Iris pigment epithelial cell (primary cell): ENCODE measurements around the gene CLCF1.
"Not testable (repeated sequence)": the region's sequence is repeated elsewhere in the genome, so short reads cannot be mapped to it uniquely, and the experiment has no call there.

ENCODE experiments used
- DNase-seq: peaks from one replicate; pipeline ENCODE4 v3.0.0-alpha.2; 2011; ENCODE audit warnings: low read depth

CLCF1 gene

DNA sequence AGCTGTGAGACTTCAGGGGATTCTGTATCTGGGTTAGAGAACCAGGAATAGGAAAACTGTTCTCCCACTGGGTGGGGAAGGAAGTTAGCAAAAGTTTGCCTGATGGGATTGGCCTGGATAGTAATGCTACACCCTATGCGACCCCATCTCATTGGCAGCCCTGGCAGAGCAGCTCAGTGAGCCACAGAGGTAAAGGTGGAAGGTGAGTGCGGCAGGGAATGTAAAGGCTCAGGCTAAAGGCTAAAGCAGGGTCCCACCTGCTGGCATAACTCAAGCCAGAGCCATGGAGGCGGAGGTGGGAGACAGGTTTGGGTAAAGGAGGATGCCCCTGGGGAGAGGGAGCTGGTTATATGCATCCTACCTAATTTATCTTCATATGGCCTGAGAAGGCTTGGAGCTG lies 51.3 kb downstream of the CLCF1 start:
- no peak for DNase-seq

DNA sequence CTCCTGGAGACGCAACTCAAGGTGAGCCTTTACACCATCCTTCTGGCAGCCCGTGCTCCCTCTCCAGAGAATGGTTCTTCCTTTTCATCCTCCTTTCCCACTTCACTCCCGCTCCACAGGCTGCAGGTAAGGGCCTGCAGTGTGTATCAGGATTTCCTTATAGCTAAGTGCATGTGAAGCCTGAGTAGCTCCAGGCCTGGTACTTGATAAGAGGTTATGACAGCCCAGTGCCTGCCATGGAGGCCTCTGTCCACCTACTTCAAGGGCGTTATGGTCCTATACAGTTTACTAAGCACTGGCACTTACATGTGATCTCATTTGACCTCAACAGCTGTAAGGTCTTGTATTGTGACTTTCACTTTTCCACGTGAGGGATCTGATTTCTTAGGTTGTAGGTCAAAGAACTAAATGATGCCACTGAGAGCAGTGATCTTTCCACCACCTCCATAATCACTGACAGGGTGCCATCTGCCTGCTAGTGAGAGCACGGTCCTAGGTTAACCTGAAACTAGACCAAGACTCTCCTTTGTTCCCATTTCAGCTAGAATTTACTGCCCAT lies 52.0 kb downstream of the CLCF1 start:
- no peak for DNase-seq

DNA sequence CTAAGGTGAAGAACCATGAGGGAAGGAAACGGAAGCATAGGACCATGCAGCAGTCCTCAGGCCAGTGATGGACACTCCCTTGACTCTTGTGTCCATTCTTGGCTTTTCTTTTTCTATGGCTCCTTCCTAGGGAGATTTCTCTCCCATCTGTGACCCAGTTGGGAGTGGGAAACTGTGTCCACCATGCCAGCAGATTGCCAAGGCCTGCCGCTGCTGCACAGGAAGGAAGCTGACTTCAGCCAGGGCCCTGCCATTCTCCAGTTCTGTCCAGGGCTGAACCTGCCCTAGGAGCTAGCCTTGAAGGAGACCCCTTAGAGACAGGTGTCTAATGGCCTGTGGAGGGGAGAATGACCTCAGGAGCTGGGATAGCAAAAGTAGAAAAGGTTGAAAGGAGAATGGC lies 52.7 kb downstream of the CLCF1 start:
- DNase-seq: no peak

DNA sequence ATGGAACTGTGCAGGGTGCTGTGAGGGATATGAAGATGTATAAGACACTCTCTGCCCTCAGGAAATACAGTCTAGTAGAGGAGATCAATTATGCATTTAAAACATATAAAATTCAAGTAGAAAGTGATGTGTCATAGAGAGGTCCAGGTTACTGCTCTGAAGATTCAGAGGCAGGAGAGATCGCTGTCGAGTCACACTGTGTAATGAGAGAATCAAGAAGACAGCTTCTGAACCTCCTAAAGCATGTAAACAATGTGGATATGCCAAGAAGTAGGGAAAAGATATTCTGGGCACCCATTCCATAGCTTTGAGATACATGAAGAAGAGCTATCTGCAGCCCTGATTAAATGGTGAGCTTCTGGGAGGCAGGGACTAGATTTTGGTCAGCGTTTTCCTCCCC lies 53.4 kb downstream of the CLCF1 start:
- DNase-seq: peak; percentile 20

DNA sequence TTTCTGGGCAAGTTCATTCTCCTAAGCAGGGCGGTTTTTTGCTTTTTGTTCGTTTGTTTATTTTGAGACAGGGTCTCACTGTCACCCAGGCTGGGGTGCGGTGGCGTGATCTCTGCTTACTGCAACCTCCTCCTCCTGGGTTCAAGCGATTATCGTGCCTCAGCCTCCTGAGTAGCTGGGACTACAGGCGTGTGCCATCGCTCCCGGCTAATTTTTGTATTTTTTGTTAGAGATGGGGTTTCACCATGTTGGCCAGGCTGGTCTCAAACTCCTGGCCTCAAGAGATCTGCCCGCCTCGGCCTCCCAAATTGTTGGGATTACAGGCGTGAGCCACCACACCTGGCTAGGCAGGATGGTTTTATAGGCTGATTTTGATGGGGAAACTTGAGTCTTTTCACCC lies 54.5 kb downstream of the CLCF1 start:
- DNase-seq: not testable (repeated sequence)

DNA sequence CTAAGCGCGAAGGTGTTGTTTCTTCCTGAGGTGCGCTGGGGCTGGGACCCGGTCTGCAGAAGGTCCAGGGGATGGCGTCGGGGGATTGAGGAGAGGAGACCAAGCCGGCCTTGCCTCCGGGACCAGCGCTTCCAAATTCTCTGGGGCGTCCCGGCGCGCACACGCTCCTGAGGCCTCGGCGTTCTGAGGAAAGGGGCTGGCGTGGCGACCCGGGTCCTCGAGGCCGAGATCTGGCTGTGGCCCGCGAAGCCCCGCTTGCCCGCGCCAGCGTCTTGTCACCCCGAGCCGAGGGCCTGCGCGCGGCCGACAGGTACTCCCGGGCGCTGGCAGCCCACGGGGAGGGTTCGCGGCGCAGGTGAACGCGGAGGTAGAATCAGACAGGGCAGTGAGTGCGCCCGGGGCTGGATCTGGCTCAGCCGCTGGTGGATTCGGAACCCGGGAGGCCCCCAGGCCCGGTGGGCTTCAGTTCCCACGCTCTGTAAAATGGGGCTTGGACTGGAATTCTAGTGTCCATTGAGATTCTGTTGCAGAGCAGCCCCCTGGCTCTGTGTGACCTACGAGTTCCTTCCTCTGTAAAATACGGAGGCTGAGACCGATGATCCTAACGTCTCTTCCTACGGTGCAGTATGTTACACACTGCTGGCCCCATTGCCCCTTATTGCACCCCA lies 55.4 kb downstream of the CLCF1 start:
- no peak for DNase-seq

DNA sequence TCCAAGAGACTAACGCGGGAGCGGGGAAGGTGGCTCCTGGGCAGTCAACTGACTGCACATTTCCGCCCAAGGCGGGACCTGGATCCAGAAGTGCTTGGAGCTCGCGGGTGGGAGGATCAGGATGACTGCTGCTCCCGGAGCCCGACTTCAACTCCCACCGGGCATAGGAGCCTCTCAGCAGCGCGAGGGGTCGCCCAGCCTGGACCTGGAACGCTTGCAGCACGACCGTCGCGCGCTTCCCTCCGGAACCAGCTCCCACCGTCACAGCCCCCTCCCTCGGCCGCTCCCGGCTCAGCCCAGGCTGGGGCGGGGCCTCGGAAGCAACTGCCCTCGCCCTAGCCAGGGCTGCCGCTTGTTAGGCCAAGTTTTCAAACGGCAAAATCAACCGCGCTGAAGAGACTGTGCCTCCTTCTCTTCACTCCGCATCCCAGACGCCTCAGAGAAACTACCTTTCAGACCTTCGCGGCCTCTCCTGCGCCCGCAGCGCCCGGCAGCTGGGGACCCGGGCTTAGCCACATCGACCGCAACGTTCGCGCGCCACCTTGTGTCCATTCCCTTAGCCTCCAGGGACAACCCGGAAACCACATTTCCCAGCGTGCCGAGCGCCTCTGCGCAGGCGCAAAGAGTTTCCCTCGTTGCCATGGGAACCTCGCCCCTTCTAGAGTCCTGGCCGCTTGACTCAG lies 56.1 kb downstream of the CLCF1 start:
- DNase-seq: peak; percentile 87

DNA sequence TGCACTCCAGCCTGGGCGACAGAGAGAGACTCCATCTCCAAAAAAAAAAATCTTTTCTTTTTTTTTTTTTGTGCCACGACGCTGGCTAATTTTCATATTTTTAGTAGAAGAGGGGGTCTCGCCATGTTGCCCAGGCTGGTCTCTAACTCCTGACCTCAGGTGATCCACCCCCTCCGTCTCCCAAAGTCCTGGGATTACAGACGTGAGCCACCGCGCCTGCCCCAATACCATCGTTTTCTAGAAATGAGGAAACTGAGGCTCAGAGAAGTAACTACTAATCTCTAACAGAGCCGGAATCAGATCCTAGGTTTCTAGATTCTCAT lies 56.6 kb downstream of the CLCF1 start:
- no peak for DNase-seq

DNA sequence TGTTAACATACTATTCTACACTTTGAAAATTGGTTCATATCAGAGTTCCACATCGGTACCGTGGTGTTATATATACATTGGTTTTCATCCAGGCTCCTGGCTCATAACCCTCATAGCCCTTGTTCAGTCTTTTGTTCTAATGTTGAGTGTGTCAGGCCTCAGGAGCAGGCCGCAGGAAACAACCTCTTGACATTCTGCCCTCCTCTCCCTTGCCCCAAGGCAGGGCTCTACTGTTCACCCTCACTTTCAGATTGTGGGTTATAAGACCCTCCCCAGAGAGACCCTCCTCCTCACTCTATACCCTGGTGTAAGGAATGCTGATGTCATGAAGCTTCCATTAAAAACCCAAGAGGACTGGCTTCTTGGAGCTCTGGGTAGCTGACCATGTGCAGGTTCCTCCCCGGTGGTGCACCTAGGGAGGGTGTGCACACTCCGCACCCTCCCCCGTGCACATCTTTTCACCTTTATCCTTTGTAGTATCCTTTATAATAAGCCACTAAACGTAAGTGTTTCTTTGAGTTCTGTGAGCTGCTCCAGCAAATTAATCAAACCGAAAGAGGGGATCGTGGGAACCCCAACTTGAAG lies 58.0 kb downstream of the CLCF1 start:
- no peak for DNase-seq

DNA sequence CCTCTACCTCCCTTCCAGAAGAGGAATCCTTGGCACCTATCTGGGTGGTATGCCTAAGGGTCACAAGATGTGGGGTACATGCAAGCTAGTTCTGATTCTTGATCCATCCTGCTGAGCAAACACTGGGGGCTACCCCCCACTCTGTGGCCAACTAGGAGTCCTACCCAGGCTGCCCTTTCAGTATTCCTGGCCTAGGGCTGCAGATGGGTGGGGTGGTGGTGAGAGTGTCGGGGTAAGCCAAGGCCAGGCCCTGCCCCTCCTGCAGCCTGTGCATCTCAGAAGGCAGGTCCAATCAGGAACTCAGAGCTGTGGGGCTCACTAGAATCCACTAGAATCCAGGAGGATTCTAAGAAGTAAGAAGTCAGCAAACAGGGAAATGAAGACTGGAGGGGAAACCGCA lies 59.2 kb downstream of the CLCF1 start:
- DNase-seq: no peak
